Renal cortical epithelial cell (primary cell): Measurements from ENCODE around the gene GRM7. TPM values are rescaled to one million over a fixed set of nuclear protein-coding genes. Genes with fewer than 3 reads are reported as not detected.

Experiments
- DNase-seq: peaks from one replicate; pipeline ENCODE4 v3.0.0-alpha.2; 2011; ENCODE audit warnings: low read depth
- total RNA-seq: library from RNA; depleted of rRNA; stranded (reverse); fragments of >200 nt; gene quantifications from 2 replicates; pipeline ENCODE4 v1.2.3, GENCODE V29; 2014

Gene GRM7
- total RNA-seq, 1 donor from 2014 or later: not detected

GRCh38 chr3:7146529-7146928 lies 285.6 kb downstream of the GRM7 start:
- peak; percentile 17 for DNase-seq

- no peak for DNase-seq
These were observed 297.6 kb downstream of the GRM7 start for GRCh38 chr3:7158516-7158915.

GRCh38 chr3:7160689-7161088 lies 299.8 kb downstream of the GRM7 start:
- DNase-seq: no peak

- no peak for DNase-seq
These were observed 305.5 kb downstream of the GRM7 start for GRCh38 chr3:7166460-7166859.

- no peak for DNase-seq
These were observed 310.6 kb downstream of the GRM7 start for GRCh38 chr3:7171493-7171892.

GRCh38 chr3:7172996-7173395 lies 312.1 kb downstream of the GRM7 start:
- peak; percentile 51 for DNase-seq

- peak; percentile 92 for DNase-seq
These were observed 327.6 kb downstream of the GRM7 start for GRCh38 chr3:7188551-7188950.

GRCh38 chr3:7190095-7190494 lies 329.2 kb downstream of the GRM7 start:
- peak; percentile 99 for DNase-seq

- DNase-seq: peak; percentile 68
These were observed 332.4 kb downstream of the GRM7 start for GRCh38 chr3:7193269-7193668.

GRCh38 chr3:7194071-7194835 lies 333.3 kb downstream of the GRM7 start:
- DNase-seq: peak; percentile 97

GRCh38 chr3:7195934-7196333 lies 335.0 kb downstream of the GRM7 start:
- no peak for DNase-seq

GRCh38 chr3:7201784-7202183 lies 340.9 kb downstream of the GRM7 start:
- no peak for DNase-seq

GRCh38 chr3:7203969-7204847 lies 343.3 kb downstream of the GRM7 start:
- DNase-seq: peak; percentile 82

GRCh38 chr3:7204848-7205156 lies 343.9 kb downstream of the GRM7 start:
- DNase-seq: peak; percentile 83

GRCh38 chr3:7205535-7205934 lies 344.6 kb downstream of the GRM7 start:
- peak; percentile 77 for DNase-seq

GRCh38 chr3:7205962-7206361 lies 345.0 kb downstream of the GRM7 start:
- DNase-seq: peak; percentile 50

GRCh38 chr3:7207125-7207524 lies 346.2 kb downstream of the GRM7 start:
- DNase-seq: no peak

- DNase-seq: no peak
These were observed 347.0 kb downstream of the GRM7 start for GRCh38 chr3:7207928-7208327.

GRCh38 chr3:7209098-7209497 lies 348.2 kb downstream of the GRM7 start:
- no peak for DNase-seq

- DNase-seq: no peak
These were observed 350.8 kb downstream of the GRM7 start for GRCh38 chr3:7211740-7212139.

- no peak for DNase-seq
These were observed 354.8 kb downstream of the GRM7 start for GRCh38 chr3:7215706-7216105.

- no peak for DNase-seq
These were observed 365.5 kb downstream of the GRM7 start for GRCh38 chr3:7226393-7226792.
